OCI-LY3 (cell line): ENCODE data around the gene RC3H1.
"Not testable (repeated sequence)": the region's sequence is repeated elsewhere in the genome, so short reads cannot be mapped to it uniquely, and the experiment has no call there.

ENCODE experiments used
- H2AFZ ChIP-seq: fragments of 200-600, 300-600 bp; shearing (Covaris generic); 2 replicates; pipeline ENCODE4 v1.6.0; 2014; ENCODE audit warnings: antibody characterized with exemption, low read depth, low read length
- H3K27ac ChIP-seq: fragments of 200-600, 300-600 bp; sonication (generic); 2 replicates; pipeline ENCODE4 v1.5.1; 2014; ENCODE audit warnings: mild to moderate bottlenecking, low read length, moderate library complexity, mixed read lengths
- H3K27me3 ChIP-seq: fragments of 200-600, 300-600 bp; sonication (generic); 2 replicates; pipeline ENCODE4 v1.6.1; 2014; ENCODE audit warnings: low read depth, low read length, mixed read lengths
- H3K36me3 ChIP-seq: fragments of 200-600, 300-600 bp; sonication (generic); replicated peaks from 2 replicates; pipeline ENCODE3; 2014; ENCODE audit warnings: low read depth, low read length, mixed read lengths
- H3K4me1 ChIP-seq: fragments of 300-600, 200-600 bp; sonication (generic); 2 replicates; pipeline ENCODE4 v1.6.1; 2014; ENCODE audit warnings: low read length, mixed read lengths
- H3K4me2 ChIP-seq: fragments of 200-600, 300-600 bp; sonication (generic); 2 replicates; pipeline ENCODE4 v1.6.1; 2014; ENCODE audit warnings: low read length, mixed read lengths
- H3K4me3 ChIP-seq: fragments of 300-600, 200-600 bp; sonication (generic); 2 replicates; pipeline ENCODE4 v1.5.1; 2014; ENCODE audit warnings: antibody characterized with exemption, mild to moderate bottlenecking, low read length, moderate library complexity
- H3K79me2 ChIP-seq: fragments of 300-600, 200-600 bp; shearing (Covaris generic); 2 replicates; pipeline ENCODE4 v1.6.1; 2014; ENCODE audit warnings: mild to moderate bottlenecking, low read length, mixed read lengths
- H3K9ac ChIP-seq: fragments of 300-600, 200-600 bp; shearing (Covaris generic); 2 replicates; pipeline ENCODE4 v1.6.0; 2014; ENCODE audit warnings: mild to moderate bottlenecking, low read length, moderate library complexity
- H3K9me3 ChIP-seq: fragments of 200-600, 300-600 bp; shearing (Covaris generic); 2 replicates; pipeline ENCODE4 v1.6.1; 2014; ENCODE audit warnings: low read length, mixed read lengths; ENCODE audit not compliant: insufficient read depth
- H4K20me1 ChIP-seq: fragments of 200-600, 300-600 bp; sonication (generic); 2 replicates; pipeline ENCODE4 v1.6.1; 2016; ENCODE audit warnings: low read length, mixed read lengths; ENCODE audit not compliant: insufficient read depth
- EZH2phosphoT487 ChIP-seq: fragments of 200-600 bp; shearing (Covaris generic); IDR thresholded peaks from 2 replicates; pipeline ENCODE4 v1.6.1; 2018; ENCODE audit warnings: antibody characterized with exemption, mixed run types, low read depth
- TF ChIP-seq, protein P1 (sequence below): fragments of 200-600, 300-600 bp; sonication (generic); IDR thresholded peaks from 2 replicates; pipeline ENCODE4 v1.5.1; 2014; ENCODE audit warnings: antibody characterized with exemption, low read length, low read depth

Gene RC3H1

DNA sequence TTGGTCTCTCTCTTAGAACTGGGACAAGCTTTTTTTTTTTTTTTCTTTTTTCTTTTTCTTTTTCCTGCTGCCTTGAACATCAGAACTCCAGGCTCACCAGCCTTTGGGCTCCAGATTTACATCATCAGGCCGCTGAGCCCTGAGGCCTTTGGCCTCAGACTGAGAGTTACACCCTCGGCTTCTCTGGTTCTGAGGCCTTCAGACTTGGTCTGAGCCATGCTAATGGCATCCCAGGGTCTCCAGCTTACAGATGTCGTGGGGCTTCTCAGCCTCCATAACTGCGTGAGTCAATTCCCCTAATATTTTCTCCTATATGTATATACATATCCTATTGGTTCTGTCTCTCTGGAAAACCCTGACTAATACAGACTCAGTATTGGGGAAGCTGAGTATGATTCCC is 36.5 kb upstream of the RC3H1 start:
- Histone ChIP-seq H3K27ac (no peak overlapping the region), H3K4me1 (no peaks in the 10 kb centered on the region), H4K20me1 (no peaks in the 10 kb centered on the region), H3K36me3 (no peaks in the 10 kb centered on the region), H2AFZ (no peak overlapping the region), H3K4me3 (no peak overlapping the region), H3K9me3 (no peaks in the 10 kb centered on the region), H3K79me2 (no peaks in the 10 kb centered on the region), H3K27me3 (no peaks in the 10 kb centered on the region), H3K4me2 (no peak overlapping the region), H3K9ac (no peak overlapping the region)
- no peak for TF ChIP-seq EZH2phosphoT487
- TF ChIP-seq, protein P1, sequence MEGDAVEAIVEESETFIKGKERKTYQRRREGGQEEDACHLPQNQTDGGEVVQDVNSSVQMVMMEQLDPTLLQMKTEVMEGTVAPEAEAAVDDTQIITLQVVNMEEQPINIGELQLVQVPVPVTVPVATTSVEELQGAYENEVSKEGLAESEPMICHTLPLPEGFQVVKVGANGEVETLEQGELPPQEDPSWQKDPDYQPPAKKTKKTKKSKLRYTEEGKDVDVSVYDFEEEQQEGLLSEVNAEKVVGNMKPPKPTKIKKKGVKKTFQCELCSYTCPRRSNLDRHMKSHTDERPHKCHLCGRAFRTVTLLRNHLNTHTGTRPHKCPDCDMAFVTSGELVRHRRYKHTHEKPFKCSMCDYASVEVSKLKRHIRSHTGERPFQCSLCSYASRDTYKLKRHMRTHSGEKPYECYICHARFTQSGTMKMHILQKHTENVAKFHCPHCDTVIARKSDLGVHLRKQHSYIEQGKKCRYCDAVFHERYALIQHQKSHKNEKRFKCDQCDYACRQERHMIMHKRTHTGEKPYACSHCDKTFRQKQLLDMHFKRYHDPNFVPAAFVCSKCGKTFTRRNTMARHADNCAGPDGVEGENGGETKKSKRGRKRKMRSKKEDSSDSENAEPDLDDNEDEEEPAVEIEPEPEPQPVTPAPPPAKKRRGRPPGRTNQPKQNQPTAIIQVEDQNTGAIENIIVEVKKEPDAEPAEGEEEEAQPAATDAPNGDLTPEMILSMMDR = no peak

DNA sequence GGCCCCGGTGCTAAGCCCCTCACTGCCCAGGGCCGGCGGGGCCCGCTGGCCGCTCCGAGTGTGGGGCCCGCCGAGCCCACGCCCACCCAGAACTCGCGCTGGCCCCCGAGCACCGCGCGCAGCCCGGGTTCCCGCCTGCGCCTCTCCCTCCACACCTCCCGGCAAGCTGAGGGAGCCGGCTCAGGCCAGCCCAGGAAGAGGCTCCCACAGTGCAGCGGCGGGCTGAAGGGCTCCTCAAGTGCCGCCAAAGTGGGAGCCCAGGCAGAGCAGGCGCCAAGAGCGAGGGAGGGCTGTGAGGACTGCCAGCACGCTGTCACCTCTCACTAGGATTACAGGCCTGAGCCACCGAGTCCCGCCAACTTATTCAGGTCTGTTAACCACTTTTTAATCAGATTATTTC is 34.5 kb upstream of the RC3H1 start:
- not testable (repeated sequence) for H3K9ac ChIP-seq

DNA sequence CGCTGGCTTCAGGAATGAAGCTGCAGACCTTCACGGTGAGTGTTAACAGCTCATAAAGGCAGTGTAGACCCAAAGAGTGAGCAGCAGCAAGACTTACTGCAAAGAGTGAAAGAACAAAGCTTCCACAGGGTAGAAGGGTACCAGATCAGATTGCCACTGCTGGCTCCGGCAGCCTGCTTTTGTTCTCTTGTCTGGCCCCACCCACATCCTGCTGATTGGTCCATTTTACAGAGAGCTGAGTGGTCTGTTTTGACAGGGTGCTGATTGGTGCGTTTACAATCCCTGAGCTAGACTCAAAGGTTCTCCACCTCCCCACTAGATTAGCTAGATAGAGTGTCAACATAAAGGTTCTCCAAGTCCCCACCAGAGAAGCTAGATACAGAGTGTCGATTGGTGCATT is 33.6 kb upstream of the RC3H1 start:
- not testable (repeated sequence) for H4K20me1 ChIP-seq, H3K79me2 ChIP-seq, H3K27me3 ChIP-seq, H3K9me3 ChIP-seq, H3K27ac ChIP-seq, H2AFZ ChIP-seq, H3K36me3 ChIP-seq, H3K4me2 ChIP-seq, H3K4me3 ChIP-seq, H3K4me1 ChIP-seq, H3K9ac ChIP-seq

More for the DNA sequence above, 34.5 kb upstream of the RC3H1 start:
- H3K36me3 ChIP-seq, H2AFZ ChIP-seq, H3K4me3 ChIP-seq, H3K4me1 ChIP-seq, H3K79me2 ChIP-seq, H4K20me1 ChIP-seq, H3K27me3 ChIP-seq, H3K9me3 ChIP-seq, H3K27ac ChIP-seq, H3K4me2 ChIP-seq: not testable (repeated sequence)

DNA sequence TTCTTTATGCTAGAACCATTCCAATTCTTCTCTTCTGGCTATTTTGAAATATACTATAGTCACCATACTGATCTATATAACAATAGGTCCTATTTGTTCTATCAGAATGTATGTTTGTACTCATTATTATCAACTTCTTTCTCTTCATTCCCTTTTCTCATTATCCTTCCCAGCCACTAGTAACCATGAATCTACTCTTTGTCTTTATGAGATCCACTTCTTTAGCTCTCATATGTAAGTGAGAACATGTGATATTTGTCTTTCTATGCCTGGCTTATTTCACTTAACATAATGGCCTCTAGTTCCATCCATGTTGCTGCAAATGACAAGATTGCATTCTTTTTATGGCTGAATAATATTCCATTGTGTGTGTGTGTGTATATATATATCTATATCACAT is 31.7 kb upstream of the RC3H1 start:
- no peaks in the 10 kb centered on the region for H4K20me1 ChIP-seq
- H2AFZ ChIP-seq = no peak overlapping the region
- H3K79me2 ChIP-seq = no peaks in the 10 kb centered on the region
- H3K9ac ChIP-seq = no peak overlapping the region
- H3K9me3 ChIP-seq = no peaks in the 10 kb centered on the region
- TF ChIP-seq, protein P1 = no peak
- no peak for TF ChIP-seq EZH2phosphoT487
- no peak overlapping the region for H3K27ac ChIP-seq
- H3K4me2 ChIP-seq = no peak overlapping the region
- H3K27me3 ChIP-seq = peaks cover 6% of the 10 kb centered on the region; the same call in 1 of the 2 replicates
- no peaks in the 10 kb centered on the region for H3K36me3 ChIP-seq
- H3K4me1 ChIP-seq = no peaks in the 10 kb centered on the region
- H3K4me3 ChIP-seq = no peak overlapping the region

DNA sequence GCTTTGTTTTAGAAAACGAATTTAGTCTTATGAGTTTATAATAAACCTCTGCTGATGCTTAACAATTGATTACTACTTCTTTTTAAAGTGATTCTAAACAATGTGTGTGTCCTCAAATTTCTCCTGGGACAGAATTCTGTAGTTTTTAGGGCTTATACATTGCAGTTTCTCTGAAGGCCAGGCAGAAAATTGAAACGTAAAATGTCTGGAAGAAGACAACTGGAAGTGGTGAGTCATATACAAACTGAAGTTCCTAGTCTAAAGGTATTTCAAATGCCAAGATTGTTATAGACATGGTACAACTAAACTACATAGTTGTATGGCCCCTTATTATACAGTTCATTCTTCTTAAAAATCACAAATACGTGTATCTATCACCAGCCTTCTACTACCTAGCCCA is 30.5 kb upstream of the RC3H1 start:
- Histone ChIP-seq H3K4me1 (no peaks in the 10 kb centered on the region), H3K27ac (no peak overlapping the region), H3K9me3 (no peaks in the 10 kb centered on the region), H2AFZ (no peak overlapping the region), H3K4me2 (no peak overlapping the region), H3K27me3 (peaks cover 6% of the 10 kb centered on the region; the same call in 1 of the 2 replicates), H3K9ac (no peak overlapping the region), H3K36me3 (no peaks in the 10 kb centered on the region), H3K79me2 (no peaks in the 10 kb centered on the region), H4K20me1 (no peaks in the 10 kb centered on the region), H3K4me3 (no peak overlapping the region)
- TF ChIP-seq, protein P1 = no peak
